OCI-LY7 (cell line): Measurements from ENCODE around the gene ZNF195. TPM values are rescaled to one million over a fixed set of nuclear protein-coding genes. Genes with fewer than 3 reads are reported as not detected.

Experiments
- BruUV-seq: library from RNA; stranded (reverse); fragments of 400-500 nt; replicated peaks from 2 replicates; lab custom pipeline; 2021; lab: Mats Ljungman, UMichigan
- CTCF ChIA-PET: fragments of 300-600 bp; sonication (Branson Sonifier 250); formaldehyde crosslinking; loops from one replicate; lab custom pipeline; 2022; ENCODE audit warnings: antibody characterized with exemption; ENCODE audit not compliant: unreplicated experiment; lab: Charles Lee
- POLR2A ChIA-PET: fragments of 300-600 bp; sonication (Branson Sonifier 250); formaldehyde crosslinking; loops from one replicate; lab custom pipeline; 2022; ENCODE audit warnings: antibody characterized with exemption; lab: Charles Lee
- DNase-seq: peaks from one replicate; pipeline ENCODE4 v3.0.0-alpha.2; 2015; ENCODE audit warnings: low spot score
- H2AFZ ChIP-seq: fragments of 200-600 bp; sonication (generic), shearing (Covaris generic); 2 replicates; pipeline ENCODE4 v1.6.1; 2014; ENCODE audit warnings: mild to moderate bottlenecking, antibody characterized with exemption, low read length, moderate library complexity
- H3K27ac ChIP-seq: fragments of 200-600 bp; sonication (generic); 2 replicates; pipeline ENCODE4 v1.5.1; 2014; ENCODE audit warnings: mixed run types, low read depth, mild to moderate bottlenecking, moderate library complexity, low read length, inconsistent platforms; ENCODE audit not compliant: poor library complexity, severe bottlenecking
- H3K36me3 ChIP-seq: fragments of 200-600 bp; sonication (generic); 2 replicates; pipeline ENCODE4 v1.6.1; 2014; ENCODE audit warnings: mild to moderate bottlenecking, antibody characterized with exemption, low read length, moderate library complexity, mixed read lengths; ENCODE audit not compliant: insufficient read depth
- H3K4me1 ChIP-seq: fragments of 200-600 bp; sonication (generic); 2 replicates; pipeline ENCODE4 v1.5.1; 2014; ENCODE audit warnings: mild to moderate bottlenecking, low read length; ENCODE audit not compliant: insufficient read depth, poor library complexity, severe bottlenecking
- H3K4me2 ChIP-seq: fragments of 200-600 bp; sonication (generic); 2 replicates; pipeline ENCODE4 v1.6.1; 2014; ENCODE audit warnings: mild to moderate bottlenecking, low read length
- H3K4me3 ChIP-seq: fragments of 200-600 bp; sonication (generic); 2 replicates; pipeline ENCODE4 v1.5.1; 2014; ENCODE audit warnings: mild to moderate bottlenecking, low read depth, low read length; ENCODE audit not compliant: poor library complexity, severe bottlenecking
- H3K79me2 ChIP-seq: fragments of 200-600 bp; sonication (generic); 2 replicates; pipeline ENCODE4 v1.6.1; 2016; ENCODE audit warnings: low read depth, mild to moderate bottlenecking, low read length, moderate library complexity, mixed read lengths; ENCODE audit not compliant: insufficient read depth
- H3K9me2 ChIP-seq: fragments of 200-600 bp; sonication (generic); 2 replicates; pipeline ENCODE4 v1.6.1; 2016; ENCODE audit warnings: mild to moderate bottlenecking, low read length, mixed read lengths; ENCODE audit not compliant: insufficient read depth
- H3K9me3 ChIP-seq: fragments of 200-600 bp; sonication (generic); 2 replicates; pipeline ENCODE4 v1.6.1; 2014; ENCODE audit warnings: mild to moderate bottlenecking, mixed run types, low read length, mixed read lengths
- H4K20me1 ChIP-seq: fragments of 200-600 bp; sonication (generic); 2 replicates; pipeline ENCODE4 v1.6.1; 2014; ENCODE audit warnings: mild to moderate bottlenecking, antibody characterized with exemption, low read length, moderate library complexity, mixed read lengths; ENCODE audit not compliant: insufficient read depth
- CTCF ChIP-seq: fragments of 200-600 bp; sonication (generic); conservative IDR thresholded peaks from 2 replicates; pipeline ENCODE4 v1.5.1; 2014; ENCODE audit warnings: mild to moderate bottlenecking, antibody characterized with exemption, low read length, moderate library complexity, mixed read lengths
- EZH2phosphoT487 ChIP-seq: fragments of 200-600 bp; sonication (generic); IDR thresholded peaks from 2 replicates; pipeline ENCODE4 v1.6.1; 2018; ENCODE audit warnings: low read depth, borderline replicate concordance, mild to moderate bottlenecking, mixed run types, antibody characterized with exemption, low read length, moderate library complexity, mixed read lengths
- intact Hi-C: fragments of 100-400 bp; cut with micrococcal nuclease; formaldehyde crosslinking; loops from one replicate; pipeline ENCODE4 v1.10.0; 2022; ENCODE audit not compliant: unreplicated experiment
- total RNA-seq, 2 experiments: library from RNA; depleted of rRNA in 1 of 2; stranded (reverse); fragments of >200 nt in 1 of 2; shearing (Covaris generic) in 1 of 2; gene quantifications; 2 replicates each; pipeline ENCODE4 v1.2.3, GENCODE V29; 2014 to 2022

Gene ZNF195
- total RNA-seq, 2 experiments from 2014 or later: 82.3 to 95.7 TPM

DNA sequence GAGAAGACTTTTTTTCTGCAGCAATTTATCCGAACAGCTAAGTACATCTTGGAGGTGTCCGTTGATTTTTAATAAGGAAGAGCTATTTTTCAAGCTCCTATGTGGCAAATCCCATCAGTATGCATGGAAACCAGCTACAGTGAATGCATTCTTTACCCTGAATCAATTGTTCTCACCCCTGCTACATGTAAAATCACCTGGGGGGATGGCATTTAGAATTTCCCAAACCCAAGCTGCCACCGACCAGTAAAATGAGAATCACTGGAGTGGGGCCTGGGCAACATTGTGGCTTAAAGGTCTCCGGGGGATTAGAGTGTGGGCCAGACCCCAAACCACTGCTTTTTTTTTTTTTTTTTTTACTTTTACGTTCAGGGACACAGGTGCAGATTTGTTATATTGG is 2.8 kb upstream of the ZNF195 start:
- H4K20me1 ChIP-seq: no peaks in the 10 kb centered on the region; the same call in 1 of the 2 replicates
- no TSS peak for BruUV-seq
- H2AFZ ChIP-seq: no peak overlapping the region
- no peak for TF ChIP-seq EZH2phosphoT487
- TF ChIP-seq CTCF: no peak
- H3K4me2 ChIP-seq: no peak overlapping the region
- H3K4me3 ChIP-seq: no peak overlapping the region
- peaks cover 9% of the 10 kb centered on the region; the same call in 1 of the 2 replicates for H3K9me3 ChIP-seq
- CTCF ChIA-PET: no interaction called here
- no peak for DNase-seq
- peaks cover 10% of the 10 kb centered on the region for H3K36me3 ChIP-seq
- peaks cover 18% of the 10 kb centered on the region for H3K4me1 ChIP-seq
- POLR2A ChIA-PET: interaction anchor here (0.6 to 0.7 kb wide), 3 partner anchors 10 to 1392 kb away, joined by 3 to 9 read pairs (median 3); no protein-coding TSS in a partner anchor
- no peak overlapping the region for H3K27ac ChIP-seq
- H3K9me2 ChIP-seq: no peaks in the 10 kb centered on the region
- intact Hi-C loops: no loop called here
- peaks cover 20% of the 10 kb centered on the region for H3K79me2 ChIP-seq

DNA sequence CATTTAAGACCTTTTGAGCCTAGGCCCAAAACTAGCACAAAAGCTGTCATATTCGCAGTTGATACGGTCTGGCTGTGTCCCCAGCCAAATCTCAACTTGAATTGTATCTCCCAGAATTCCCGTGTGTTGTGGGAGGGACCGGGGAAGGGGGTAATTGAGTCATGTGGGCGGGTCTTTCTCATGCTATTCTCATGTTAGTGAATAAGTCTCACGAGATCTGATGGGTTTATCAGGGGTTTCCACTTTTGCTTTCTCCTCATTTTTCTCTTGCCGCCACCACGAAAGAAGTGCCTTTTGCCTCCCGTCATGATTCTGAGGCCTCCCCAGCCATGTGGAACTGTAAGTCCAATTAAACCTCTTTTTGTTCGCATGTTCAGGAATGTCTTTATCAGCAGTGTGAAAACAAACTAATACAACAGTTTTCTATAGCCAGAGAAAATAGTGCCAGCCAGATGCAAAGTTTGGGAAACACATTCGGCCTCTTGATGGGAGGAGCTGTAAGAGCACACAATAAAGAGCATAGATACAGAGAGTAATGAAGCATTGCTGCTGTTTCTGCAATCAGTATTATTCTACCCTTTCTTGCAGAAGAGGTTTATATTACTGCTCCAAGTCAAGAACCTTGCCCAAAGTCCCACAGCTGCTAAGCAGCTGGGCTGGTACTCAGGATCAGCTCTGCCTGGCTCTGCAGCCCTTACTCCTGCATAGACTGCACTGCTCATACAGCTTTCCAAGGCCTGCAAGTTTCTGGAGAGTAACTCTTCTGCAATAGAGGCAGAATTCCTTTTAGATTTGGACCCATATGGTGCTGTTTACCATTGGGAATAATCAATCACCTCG is 2.0 kb upstream of the ZNF195 start:
- POLR2A ChIA-PET: interaction anchor here (0.5 to 0.8 kb wide), 2 partner anchors 11 to 503 kb away, joined by 3 to 6 read pairs; no protein-coding TSS in a partner anchor
- CTCF ChIA-PET: no interaction called here
- Histone ChIP-seq H3K9me2 (no peaks in the 10 kb centered on the region), H3K4me1 (peaks cover 19% of the 10 kb centered on the region), H3K9me3 (peaks cover 18% of the 10 kb centered on the region), H3K27ac (no peak overlapping the region), H3K4me2 (no peak overlapping the region), H4K20me1 (no peaks in the 10 kb centered on the region; the same call in 1 of the 2 replicates), H3K79me2 (peaks cover 29% of the 10 kb centered on the region), H3K36me3 (peaks cover 19% of the 10 kb centered on the region), H2AFZ (no peak overlapping the region; the same call in 1 of the 2 replicates), H3K4me3 (no peak overlapping the region)
- intact Hi-C loops: no loop called here
- DNase-seq: no peak
- TF ChIP-seq CTCF (no peak), EZH2phosphoT487 (no peak)
- BruUV-seq: no TSS peak
